Subcutaneous adipose tissue (tissue), 4 donors: ENCODE measurements around the gene CLDN15. TPM values are rescaled to one million over a fixed set of nuclear protein-coding genes. Genes with fewer than 3 reads are reported as not detected.

Source experiments
- CTCF ChIP-seq: fragments of 450-650 bp; IDR thresholded peaks from one replicate; pipeline ENCODE4 v1.5.1; 2016; ENCODE audit warnings: low read depth, mild to moderate bottlenecking, control low read depth, antibody characterized with exemption, moderate library complexity
- total RNA-seq, 4 donors: library from RNA; depleted of rRNA; stranded (reverse); fragments of >200 nt; gene quantifications; one replicate each; pipeline ENCODE4 v1.1.0, GENCODE V29; 2016

CLDN15 gene
- total RNA-seq, 4 donors from 2014 or later = 12.1 to 29.8 (median 17.9) TPM

GRCh38 chr7:101201695-101202602, 35.7 kb downstream of the CLDN15 start:
- no peak for TF ChIP-seq CTCF

GRCh38 chr7:101200862-101201599, 36.6 kb downstream of the CLDN15 start, which contains the start of gene MOGAT3:
Gene MOGAT3 (minus strand): TSS chr7:101201036. CDS start chr7:101200854, 182 bp downstream.
- no peak for TF ChIP-seq CTCF

GRCh38 chr7:101200504-101200861, 37.1 kb downstream of the CLDN15 start:
- no peak for TF ChIP-seq CTCF

- TF ChIP-seq CTCF = no peak
These were observed 39.1 kb downstream of the CLDN15 start for GRCh38 chr7:101198476-101198875.

- TF ChIP-seq CTCF = no peak
These were observed 39.6 kb downstream of the CLDN15 start for GRCh38 chr7:101197991-101198390.

- TF ChIP-seq CTCF = no peak
These were observed 41.7 kb downstream of the CLDN15 start for GRCh38 chr7:101195884-101196283.

GRCh38 chr7:101189109-101189508, 48.5 kb downstream of the CLDN15 start:
- TF ChIP-seq CTCF = no peak
